ENCODE results near the gene POLR1D.

GRCh38 chr13:27613628-27614027 lies 8.1 kb upstream of the POLR1D start:
- TF ChIP-seq CTCF (IDR thresholded peaks at IDR 0.05) (no peak), POLR2A (IDR thresholded peaks at IDR 0.05) (no peak)
